Activated CD4-positive, alpha-beta T cell treated with anti-CD3 and anti-CD28 coated beads, Interleukin-2, amount 10 ng/mL, durations not matched to agents 7 days and 5 days (primary cell): ENCODE measurements around the gene IL25. TPM values are rescaled to one million over a fixed set of nuclear protein-coding genes. Genes with fewer than 3 reads are reported as not detected.
"Not testable (repeated sequence)": the region's sequence is repeated elsewhere in the genome, so short reads cannot be mapped to it uniquely, and the experiment has no call there.

Experiments used
- CTCF ChIA-PET: fragments of 350-600 bp; sonication (Branson Sonifier 250); formaldehyde crosslinking; loops from one replicate; lab custom pipeline; 2021; ENCODE audit warnings: antibody characterized with exemption; lab: Charles Lee
- POLR2A ChIA-PET: fragments of 350-600 bp; sonication (Branson Sonifier 250); formaldehyde crosslinking; loops from one replicate; lab custom pipeline; 2021; ENCODE audit warnings: antibody characterized with exemption; lab: Charles Lee
- DNase-seq: peaks from one replicate; pipeline ENCODE4 v3.0.0-alpha.2; 2020
- H3K27ac Mint-ChIP-seq: one replicate; pipeline ENCODE4 v1.8.0; 2021; ENCODE audit warnings: mild to moderate bottlenecking, moderate library complexity, mixed read lengths
- H3K27me3 Mint-ChIP-seq: one replicate; pipeline ENCODE4 v1.8.0; 2021; ENCODE audit warnings: mixed read lengths
- H3K36me3 Mint-ChIP-seq: one replicate; pipeline ENCODE4 v1.8.0; 2021; ENCODE audit warnings: low read depth, mixed read lengths
- H3K4me1 Mint-ChIP-seq: one replicate; pipeline ENCODE4 v1.8.0; 2021; ENCODE audit warnings: mixed read lengths
- H3K4me3 Mint-ChIP-seq: one replicate; pipeline ENCODE4 v1.8.0; 2021; ENCODE audit warnings: mild to moderate bottlenecking, moderate library complexity, mixed read lengths
- H3K9me3 Mint-ChIP-seq: one replicate; pipeline ENCODE4 v1.8.0; 2021; ENCODE audit warnings: mixed read lengths
- total RNA-seq, 2 experiments: library from RNA; stranded (reverse); gene quantifications; one replicate each; pipeline ENCODE4 v1.2.3, GENCODE V29; 2021

Gene IL25
- total RNA-seq, 2 experiments from 2014 or later: not detected

DNA sequence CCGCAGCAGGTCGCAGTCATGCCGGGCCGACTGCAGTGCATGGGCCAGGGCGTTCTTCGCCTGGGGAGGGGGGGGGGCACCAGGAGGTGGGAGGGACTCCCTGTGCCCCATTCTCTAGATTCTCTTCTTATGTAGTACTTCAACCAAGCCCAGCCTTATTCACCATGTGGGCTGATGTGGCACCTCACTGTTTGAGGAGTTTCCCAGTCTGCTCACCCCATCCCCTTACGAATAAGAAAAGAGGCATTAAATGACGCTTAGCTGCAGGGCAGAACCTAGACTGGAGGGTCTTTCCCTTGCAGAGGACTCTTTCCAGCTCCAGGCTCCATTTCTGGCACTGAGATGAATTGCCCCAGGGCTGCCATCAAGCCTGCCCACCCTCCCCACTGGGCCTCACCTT is 16.4 kb downstream of the IL25 start:
- Mint-ChIP-seq H3K27me3 (peaks cover 3% of the 10 kb centered on the region), H3K4me1 (no peaks in the 10 kb centered on the region), H3K4me3 (no peak overlapping the region), H3K36me3 (no peaks in the 10 kb centered on the region), H3K27ac (no peak overlapping the region), H3K9me3 (no peaks in the 10 kb centered on the region)
- ChIA-PET POLR2A (no interaction called here), CTCF (interaction anchor here (0.6 to 1.5 kb wide), 3 partner anchors 9 to 237 kb away, joined by 3 read pairs; no protein-coding TSS in a partner anchor)
- DNase-seq: no peak

DNA sequence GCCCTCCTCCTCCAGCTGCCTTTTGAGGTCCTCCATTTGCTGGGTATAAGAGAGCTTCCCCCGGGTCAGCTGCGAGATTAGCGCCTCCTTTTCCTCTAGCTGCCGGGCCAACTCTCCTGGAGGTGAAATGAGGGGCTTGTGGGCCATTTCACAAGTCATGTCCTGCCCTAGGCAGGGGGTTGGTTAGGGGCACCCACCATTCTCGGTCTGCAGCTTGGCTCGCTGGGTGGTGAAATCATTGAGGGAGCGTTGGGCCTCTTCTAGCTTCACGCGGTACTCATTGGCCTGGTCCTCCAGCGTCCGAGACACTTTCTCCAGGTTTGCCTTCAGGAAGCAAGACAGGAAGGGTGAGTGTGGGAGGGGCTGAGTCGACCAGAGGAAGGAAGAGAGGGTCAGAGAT is 16.8 kb downstream of the IL25 start:
- POLR2A ChIA-PET: no interaction called here

DNA sequence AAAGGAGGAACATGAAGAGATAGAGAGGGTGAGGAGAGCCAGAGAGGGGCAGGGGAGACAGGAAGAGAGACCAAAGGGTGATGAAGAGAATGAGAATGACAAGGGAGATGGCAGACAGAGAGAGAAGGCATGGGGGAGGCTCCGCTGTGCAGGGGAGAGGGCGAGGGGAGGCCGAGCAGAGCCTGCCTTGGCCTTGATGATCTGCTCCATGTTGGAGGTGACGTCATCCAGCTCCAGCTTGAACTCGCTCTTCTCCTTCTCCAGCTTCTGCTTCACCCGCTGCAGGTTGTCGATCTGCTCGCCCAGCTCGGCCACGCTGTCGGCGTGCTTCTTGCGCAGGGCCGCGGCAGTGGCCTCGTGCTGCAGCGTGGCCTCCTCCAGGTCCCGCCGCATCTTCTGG is 17.3 kb downstream of the IL25 start:
- CTCF ChIA-PET: interaction anchor here (0.7 to 1.5 kb wide), 2 partner anchors 9 to 133 kb away, joined by 3 read pairs; no protein-coding TSS in a partner anchor
- H3K27ac Mint-ChIP-seq, H3K36me3 Mint-ChIP-seq, H3K27me3 Mint-ChIP-seq, POLR2A ChIA-PET, H3K4me3 Mint-ChIP-seq, H3K9me3 Mint-ChIP-seq, H3K4me1 Mint-ChIP-seq, DNase-seq: not testable (repeated sequence)

More for the DNA sequence above, 16.8 kb downstream of the IL25 start:
- H3K9me3 Mint-ChIP-seq: no peaks in the 10 kb centered on the region
- CTCF ChIA-PET: interaction anchor here (1.5 kb wide), 1 partner anchor 9 kb away, joined by 3 read pairs; no protein-coding TSS in a partner anchor
- no peak for DNase-seq
- H3K36me3 Mint-ChIP-seq: no peaks in the 10 kb centered on the region
- no peak overlapping the region for H3K27ac Mint-ChIP-seq
- H3K27me3 Mint-ChIP-seq: peaks cover 3% of the 10 kb centered on the region
- no peaks in the 10 kb centered on the region for H3K4me1 Mint-ChIP-seq
- no peak overlapping the region for H3K4me3 Mint-ChIP-seq

DNA sequence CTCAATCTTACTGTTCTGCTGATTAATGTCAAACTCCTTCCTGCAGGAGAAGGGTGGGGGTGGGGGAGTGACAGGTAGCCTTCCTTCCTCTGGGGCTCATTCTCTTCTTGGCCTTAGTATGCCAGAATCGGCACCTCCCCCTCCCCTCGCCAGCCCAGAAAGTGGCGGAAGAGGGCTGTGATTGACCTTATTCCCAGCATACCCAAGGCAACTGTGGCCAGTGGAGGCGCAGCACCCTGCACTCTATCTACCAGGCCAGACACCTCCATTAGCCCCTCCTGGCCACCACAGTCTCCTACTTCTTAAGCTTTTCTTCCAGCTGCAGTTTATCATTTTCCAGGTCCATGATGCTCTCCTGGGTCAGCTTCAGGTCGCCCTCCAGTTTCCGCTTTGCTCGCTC is 20.0 kb downstream of the IL25 start:
- POLR2A ChIA-PET: no interaction called here

DNA sequence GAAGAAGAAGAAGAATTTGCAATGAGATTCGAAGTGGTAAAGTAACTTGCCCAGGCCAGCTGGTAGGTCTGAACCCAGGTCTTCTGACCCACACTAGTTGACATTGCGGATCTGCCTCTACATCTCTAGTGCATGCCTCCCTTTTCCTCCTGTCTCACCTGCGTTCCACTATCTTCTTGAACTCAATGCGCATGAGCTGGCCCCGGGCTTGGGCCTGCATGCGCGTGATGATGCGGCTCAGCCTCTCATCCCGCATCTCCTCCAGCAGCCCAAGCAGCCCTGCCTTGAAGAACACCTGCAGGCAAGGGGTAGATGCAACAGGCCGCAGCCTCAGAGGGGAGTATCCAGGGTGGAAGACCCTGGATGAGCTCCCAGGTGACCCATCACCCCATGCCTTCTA is 23.5 kb downstream of the IL25 start:
- DNase-seq: no peak
- Mint-ChIP-seq H3K36me3 (no peaks in the 10 kb centered on the region), H3K9me3 (no peaks in the 10 kb centered on the region), H3K27ac (no peak overlapping the region), H3K27me3 (peaks cover 2% of the 10 kb centered on the region), H3K4me1 (no peaks in the 10 kb centered on the region), H3K4me3 (no peak overlapping the region)
- ChIA-PET POLR2A (no interaction called here), CTCF (no interaction called here)

More for the DNA sequence above, 20.0 kb downstream of the IL25 start:
- no peaks in the 10 kb centered on the region for H3K36me3 Mint-ChIP-seq
- H3K27me3 Mint-ChIP-seq: peaks cover 3% of the 10 kb centered on the region
- no peak for DNase-seq
- H3K9me3 Mint-ChIP-seq: no peaks in the 10 kb centered on the region
- CTCF ChIA-PET: interaction anchor here (2.3 to 2.5 kb wide), 2 partner anchors 10 to 13 kb away, joined by 12 read pairs; no protein-coding TSS in a partner anchor
- H3K4me1 Mint-ChIP-seq: no peaks in the 10 kb centered on the region
- H3K4me3 Mint-ChIP-seq: no peak overlapping the region
- no peak overlapping the region for H3K27ac Mint-ChIP-seq

DNA sequence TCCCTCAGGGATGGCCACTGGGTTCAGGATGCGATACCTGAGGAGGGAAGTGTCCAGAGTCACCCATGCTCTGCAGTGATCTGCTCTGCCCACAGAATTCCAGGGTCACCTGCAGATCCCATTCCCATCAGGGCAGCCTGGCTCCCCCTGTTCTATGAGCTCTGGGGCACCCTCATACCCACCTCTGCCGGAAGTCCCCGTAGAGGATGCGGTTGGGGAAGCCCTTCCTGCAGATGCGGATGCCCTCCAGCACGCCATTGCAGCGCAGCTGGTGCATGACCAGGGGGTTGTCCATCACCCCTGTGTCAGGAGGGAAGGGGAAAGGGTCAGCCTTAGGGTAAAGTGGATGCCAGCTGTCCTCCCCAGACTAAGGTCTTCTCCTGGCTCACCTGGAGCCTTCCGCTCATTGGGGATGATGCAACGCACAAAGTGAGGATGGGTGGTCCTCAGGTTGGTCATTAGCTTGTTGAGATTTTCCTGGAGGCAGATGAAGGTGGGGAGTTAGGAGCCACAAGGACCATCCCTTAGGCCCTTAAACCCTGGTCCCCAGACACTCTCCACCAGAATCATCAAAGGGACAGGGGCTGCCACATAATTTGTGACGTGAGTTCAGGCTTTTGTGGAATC is 24.3 kb downstream of the IL25 start:
- ChIA-PET POLR2A (no interaction called here), CTCF (interaction anchor here (1.4 kb wide), 1 partner anchor 31 kb away, joined by 3 read pairs; no protein-coding TSS in a partner anchor)
- Mint-ChIP-seq H3K9me3 (no peaks in the 10 kb centered on the region), H3K27ac (no peak overlapping the region), H3K4me1 (no peaks in the 10 kb centered on the region), H3K36me3 (no peaks in the 10 kb centered on the region), H3K4me3 (no peak overlapping the region), H3K27me3 (no peaks in the 10 kb centered on the region)
- DNase-seq: no peak

DNA sequence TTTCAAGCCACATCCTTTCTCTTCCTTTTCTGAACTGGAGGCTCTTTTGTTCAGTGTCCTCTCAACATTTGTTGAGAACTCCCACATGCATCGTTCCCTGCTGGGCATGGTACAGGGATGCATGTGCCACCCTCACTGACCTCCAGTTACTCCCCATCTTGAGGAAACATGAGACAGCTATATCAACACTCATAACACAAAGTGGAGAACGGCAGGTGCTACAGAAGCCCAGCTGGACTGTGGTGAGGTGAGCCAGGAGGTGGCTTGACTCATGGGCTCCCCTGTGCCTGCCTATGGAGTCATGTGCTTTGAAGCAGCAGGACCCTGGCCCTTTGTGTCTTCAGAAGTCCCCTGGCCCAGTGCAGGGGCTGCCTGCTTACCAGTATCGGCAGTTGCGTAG is 25.7 kb downstream of the IL25 start:
- POLR2A ChIA-PET: no interaction called here
- H3K9me3 Mint-ChIP-seq: no peaks in the 10 kb centered on the region
- no peak for DNase-seq
- CTCF ChIA-PET: interaction anchor here (1.4 to 1.5 kb wide), 2 partner anchors 17 to 32 kb away, joined by 3 read pairs; no protein-coding TSS in a partner anchor
- no peaks in the 10 kb centered on the region for H3K36me3 Mint-ChIP-seq
- no peak overlapping the region for H3K27ac Mint-ChIP-seq
- H3K4me3 Mint-ChIP-seq: no peak overlapping the region
- no peaks in the 10 kb centered on the region for H3K4me1 Mint-ChIP-seq
- H3K27me3 Mint-ChIP-seq: no peaks in the 10 kb centered on the region

DNA sequence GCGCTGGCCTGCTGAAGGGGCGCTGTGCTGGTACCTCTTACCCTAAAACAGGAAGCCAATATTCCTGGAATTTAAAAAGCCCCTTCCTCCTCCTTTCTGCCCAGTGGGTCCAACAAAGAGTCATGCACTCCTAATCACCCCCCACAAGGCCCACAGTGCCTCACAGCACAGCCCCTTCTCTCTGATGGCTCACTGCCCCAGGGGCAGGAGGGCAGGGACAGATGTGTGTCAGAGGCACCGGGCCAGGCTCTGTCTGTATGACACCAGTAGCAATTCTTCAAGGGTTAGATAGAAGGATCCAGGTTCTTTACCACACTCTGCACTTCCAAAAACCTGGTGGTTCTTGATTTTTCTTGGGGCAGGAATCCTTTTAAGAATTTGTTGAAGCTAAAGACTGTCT is 26.5 kb downstream of the IL25 start:
- no peaks in the 10 kb centered on the region for H3K36me3 Mint-ChIP-seq
- H3K4me1 Mint-ChIP-seq: no peaks in the 10 kb centered on the region
- H3K4me3 Mint-ChIP-seq: no peak overlapping the region
- DNase-seq: no peak
- ChIA-PET CTCF (interaction anchor here (1.5 kb wide), 1 partner anchor 17 kb away, joined by 3 read pairs; no protein-coding TSS in a partner anchor), POLR2A (no interaction called here)
- H3K9me3 Mint-ChIP-seq: no peaks in the 10 kb centered on the region
- H3K27ac Mint-ChIP-seq: no peak overlapping the region
- no peaks in the 10 kb centered on the region for H3K27me3 Mint-ChIP-seq

DNA sequence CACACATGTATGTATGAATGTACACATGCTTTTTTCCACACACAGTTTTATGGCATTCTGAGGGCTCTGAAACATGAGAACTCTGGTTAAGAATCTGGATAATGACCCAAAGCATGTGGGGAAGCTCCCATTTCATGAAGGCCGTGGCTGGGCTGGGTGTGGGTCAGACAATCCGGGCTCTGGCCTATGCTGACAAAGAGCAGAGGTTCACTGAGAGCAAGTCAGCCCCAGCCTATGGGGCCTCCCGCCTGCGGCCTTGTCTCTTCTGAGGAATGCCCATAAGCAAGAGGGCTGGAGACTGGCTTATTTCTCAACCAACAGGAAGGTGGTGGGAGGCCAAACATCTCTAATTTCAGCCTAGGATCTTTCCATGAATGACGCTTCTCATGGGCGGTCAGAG is 27.0 kb downstream of the IL25 start:
- DNase-seq: no peak
- CTCF ChIA-PET: no interaction called here
- Mint-ChIP-seq H3K4me1 (no peaks in the 10 kb centered on the region), H3K4me3 (no peak overlapping the region), H3K27ac (no peak overlapping the region), H3K27me3 (no peaks in the 10 kb centered on the region), H3K9me3 (no peaks in the 10 kb centered on the region), H3K36me3 (no peaks in the 10 kb centered on the region)
- POLR2A ChIA-PET: no interaction called here

DNA sequence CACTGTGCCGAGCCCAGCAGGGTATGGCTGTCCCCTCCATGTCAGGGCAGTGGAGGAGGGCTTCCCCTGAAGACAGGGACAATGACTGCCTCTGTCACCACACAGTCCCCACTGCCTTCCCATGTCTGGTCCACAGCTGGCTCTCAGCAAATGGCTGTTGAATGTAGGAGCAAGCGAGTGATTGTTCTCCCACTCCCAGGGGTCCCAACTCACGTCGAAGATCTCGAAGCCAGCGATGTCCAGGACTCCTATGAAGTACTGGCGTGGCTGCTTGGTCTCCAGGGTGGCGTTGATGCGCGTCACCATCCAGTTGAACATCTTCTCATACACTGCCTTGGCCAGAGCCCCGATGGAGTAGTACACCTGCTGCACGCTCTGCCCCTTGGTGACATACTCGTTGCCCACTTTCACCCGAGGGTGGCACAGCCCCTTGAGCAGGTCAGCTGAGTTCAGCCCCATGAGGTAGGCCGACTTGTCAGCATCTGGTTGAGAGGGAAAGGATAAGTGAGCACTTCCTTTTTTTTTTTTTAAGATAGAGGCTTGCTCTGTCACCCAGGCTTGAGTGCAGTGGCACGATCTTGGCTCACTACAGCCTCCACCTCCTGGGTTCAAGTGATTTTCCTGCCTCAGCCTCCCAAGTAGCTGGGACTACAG is 28.0 kb downstream of the IL25 start:
- CTCF ChIA-PET: not testable (repeated sequence)

DNA sequence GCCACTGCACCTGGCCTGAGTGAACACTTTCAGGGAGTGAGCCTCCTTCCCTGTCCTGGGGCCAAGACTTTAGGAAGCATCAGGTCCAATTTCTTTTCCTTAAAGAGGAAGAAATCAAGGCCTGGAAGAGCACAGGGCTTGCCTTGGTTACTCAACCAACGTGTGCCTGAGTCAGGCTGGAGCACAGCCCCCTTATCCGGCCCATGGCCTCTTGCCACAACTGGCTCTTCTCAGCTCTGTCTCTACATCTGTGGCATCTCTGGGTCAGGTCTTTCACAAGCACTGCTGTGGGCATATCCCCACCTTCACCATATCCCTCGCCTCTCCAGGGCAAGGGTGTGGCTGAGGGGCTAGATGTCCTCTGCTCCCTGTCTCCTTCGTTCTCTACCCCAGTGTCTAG is 28.7 kb downstream of the IL25 start:
- no peaks in the 10 kb centered on the region for H3K27me3 Mint-ChIP-seq
- no peak overlapping the region for H3K4me3 Mint-ChIP-seq
- ChIA-PET CTCF (no interaction called here), POLR2A (no interaction called here)
- H3K9me3 Mint-ChIP-seq: no peaks in the 10 kb centered on the region
- H3K36me3 Mint-ChIP-seq: no peaks in the 10 kb centered on the region
- no peaks in the 10 kb centered on the region for H3K4me1 Mint-ChIP-seq
- DNase-seq: no peak
- H3K27ac Mint-ChIP-seq: no peak overlapping the region

More for the DNA sequence above, 28.0 kb downstream of the IL25 start:
- H3K9me3 Mint-ChIP-seq, H3K4me1 Mint-ChIP-seq, H3K27me3 Mint-ChIP-seq, H3K4me3 Mint-ChIP-seq, DNase-seq, H3K27ac Mint-ChIP-seq, POLR2A ChIA-PET, H3K36me3 Mint-ChIP-seq: not testable (repeated sequence)

DNA sequence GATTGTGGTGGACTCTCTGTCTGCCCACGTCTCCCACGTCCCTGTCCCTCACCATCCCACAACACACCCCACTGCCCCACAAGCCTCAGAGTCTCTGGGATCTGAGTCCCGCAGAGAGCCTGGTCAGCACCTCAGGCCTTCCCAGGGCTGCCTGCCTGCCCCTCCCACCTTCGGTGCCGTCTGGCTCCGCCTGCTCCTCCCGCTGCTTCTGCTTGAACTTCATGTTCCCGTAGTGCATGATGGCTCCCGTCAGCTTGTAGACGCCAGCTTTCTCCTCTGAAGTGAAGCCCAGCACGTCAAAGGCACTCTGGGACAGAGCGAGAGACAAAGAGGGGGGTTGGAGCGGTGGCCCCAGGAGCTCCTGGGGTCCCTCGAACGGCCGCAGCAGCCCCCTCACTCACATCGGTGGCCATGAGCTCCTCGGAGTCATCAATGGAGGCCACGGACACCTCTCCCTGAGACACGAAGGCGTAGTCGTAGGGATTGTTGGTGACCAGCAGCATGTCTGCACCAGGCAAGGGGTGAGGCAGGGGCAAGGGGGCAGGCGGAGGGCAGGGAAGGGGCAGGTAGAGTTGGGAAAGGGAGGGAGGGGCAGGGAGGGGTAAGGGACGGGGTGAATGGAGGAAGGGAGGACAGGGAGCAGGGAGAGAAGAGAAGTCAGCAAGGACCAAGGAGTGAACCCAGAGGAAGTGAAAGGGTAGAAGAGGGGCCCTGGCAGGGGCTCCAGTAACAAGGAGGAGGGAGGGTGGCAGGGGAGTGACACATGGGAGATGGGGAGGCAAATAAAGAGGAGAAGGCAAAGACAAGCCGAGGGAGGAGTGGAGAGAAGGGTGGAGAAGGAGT is 29.9 kb downstream of the IL25 start:
- Mint-ChIP-seq H3K4me1 (no peaks in the 10 kb centered on the region), H3K36me3 (no peaks in the 10 kb centered on the region), H3K27ac (no peak overlapping the region), H3K9me3 (no peaks in the 10 kb centered on the region), H3K27me3 (no peaks in the 10 kb centered on the region), H3K4me3 (no peak overlapping the region)
- ChIA-PET CTCF (interaction anchor here (1.0 kb wide), 1 partner anchor 44 kb away, joined by 3 read pairs; no protein-coding TSS in a partner anchor), POLR2A (no interaction called here)
- no peak for DNase-seq

DNA sequence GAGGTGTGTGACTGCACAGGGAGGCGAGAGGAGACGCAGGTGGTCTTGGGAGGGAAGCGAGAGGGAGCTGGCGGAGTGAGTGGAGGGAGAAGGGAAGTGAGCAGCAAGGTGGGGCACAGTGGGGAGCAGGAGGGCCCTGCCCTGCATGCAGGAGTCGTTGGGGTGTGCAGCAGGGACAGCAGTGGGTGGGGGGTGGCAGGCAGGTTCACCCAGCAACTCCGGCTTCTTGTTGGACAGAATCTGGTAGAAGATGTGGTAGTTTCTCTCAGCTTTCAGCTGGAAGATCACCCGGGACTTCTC is 30.5 kb downstream of the IL25 start:
- Mint-ChIP-seq H3K36me3 (no peaks in the 10 kb centered on the region), H3K27ac (no peak overlapping the region), H3K4me1 (no peaks in the 10 kb centered on the region), H3K4me3 (no peak overlapping the region), H3K9me3 (no peaks in the 10 kb centered on the region), H3K27me3 (no peaks in the 10 kb centered on the region)
- POLR2A ChIA-PET: no interaction called here
- no peak for DNase-seq
- CTCF ChIA-PET: interaction anchor here (1.0 kb wide), 1 partner anchor 45 kb away, joined by 3 read pairs; no protein-coding TSS in a partner anchor
